GM18507 (cell line): ENCODE data around the gene SPTBN1.
"Not testable (repeated sequence)": the region's sequence is repeated elsewhere in the genome, so short reads cannot be mapped to it uniquely, and the experiment has no call there.

Source experiments
- DNase-seq: peaks from one replicate; pipeline ENCODE4 v3.0.0; 2011; ENCODE audit warnings: low read depth; ENCODE audit not compliant: insufficient read length; ENCODE audit errors: extremely low spot score
- FAIRE-seq: peaks from 2 replicates; lab custom pipeline; 2011; peaks lifted over from hg19 to GRCh38; lab: Jason Lieb, UNC

The SPTBN1 gene

GRCh38 chr2:54465143-54465542, 9.0 kb downstream of the SPTBN1 start:
- no peak for FAIRE-seq
- no peak for DNase-seq

GRCh38 chr2:54466870-54467269, 10.7 kb downstream of the SPTBN1 start:
- FAIRE-seq: no peak
- no peak for DNase-seq

GRCh38 chr2:54468673-54469072, 12.5 kb downstream of the SPTBN1 start:
- DNase-seq (no peak), FAIRE-seq (no peak)

GRCh38 chr2:54469484-54470053, 13.4 kb downstream of the SPTBN1 start:
- no peak for DNase-seq
- peak; percentile 57 for FAIRE-seq

GRCh38 chr2:54470266-54470938, 14.3 kb downstream of the SPTBN1 start:
- DNase-seq (no peak), FAIRE-seq (no peak)

- no peak for DNase-seq
- peak; percentile 68 for FAIRE-seq
These were observed 15.1 kb downstream of the SPTBN1 start for GRCh38 chr2:54471221-54471711.

- no peak for FAIRE-seq
- no peak for DNase-seq
These were observed 17.7 kb downstream of the SPTBN1 start for GRCh38 chr2:54473851-54474250.

- DNase-seq (no peak), FAIRE-seq (no peak)
These were observed 19.2 kb downstream of the SPTBN1 start for GRCh38 chr2:54475285-54475684.

GRCh38 chr2:54475919-54476318, 19.8 kb downstream of the SPTBN1 start:
- DNase-seq (no peak), FAIRE-seq (no peak)

- no peak for FAIRE-seq
These were observed 20.7 kb downstream of the SPTBN1 start for GRCh38 chr2:54476852-54477251.

GRCh38 chr2:54477896-54478295, 21.8 kb downstream of the SPTBN1 start:
- DNase-seq (no peak), FAIRE-seq (no peak)

More at GRCh38 chr2:54476852-54477251, 20.7 kb downstream of the SPTBN1 start:
- no peak for DNase-seq

- FAIRE-seq: no peak
- no peak for DNase-seq
These were observed 22.8 kb downstream of the SPTBN1 start for GRCh38 chr2:54478899-54479298.

GRCh38 chr2:54479424-54479823, 23.3 kb downstream of the SPTBN1 start:
- FAIRE-seq: no peak

GRCh38 chr2:54480025-54480424, 23.9 kb downstream of the SPTBN1 start:
- DNase-seq (no peak), FAIRE-seq (no peak)

More at GRCh38 chr2:54479424-54479823, 23.3 kb downstream of the SPTBN1 start:
- DNase-seq: no peak

GRCh38 chr2:54481686-54482085, 25.6 kb downstream of the SPTBN1 start:
- no peak for DNase-seq
- no peak for FAIRE-seq

GRCh38 chr2:54482715-54483114, 26.6 kb downstream of the SPTBN1 start:
- DNase-seq (no peak), FAIRE-seq (no peak)

- DNase-seq (no peak), FAIRE-seq (no peak)
These were observed 27.3 kb downstream of the SPTBN1 start for GRCh38 chr2:54483426-54483825.

- DNase-seq, FAIRE-seq: not testable (repeated sequence)
These were observed 29.6 kb downstream of the SPTBN1 start for GRCh38 chr2:54485756-54486155.

- FAIRE-seq: no peak
- DNase-seq: no peak
These were observed 30.6 kb downstream of the SPTBN1 start for GRCh38 chr2:54486766-54487165.

- no peak for FAIRE-seq
These were observed 34.7 kb downstream of the SPTBN1 start for GRCh38 chr2:54490863-54491262.

GRCh38 chr2:54492335-54492734, 36.2 kb downstream of the SPTBN1 start:
- no peak for DNase-seq
- FAIRE-seq: no peak

More at GRCh38 chr2:54490863-54491262, 34.7 kb downstream of the SPTBN1 start:
- no peak for DNase-seq
